K562 (cell line): ENCODE data around the gene ZIC2.

Experiments used
- EZH2 ChIP-seq: IDR thresholded peaks from 2 replicates; pipeline ENCODE4 v1.6.1; 2012; ENCODE audit warnings: low read depth, mild to moderate bottlenecking, inconsistent platforms, low read length, borderline replicate concordance
- FOXJ3 ChIP-seq: sonication (generic); formaldehyde crosslinking; IDR thresholded peaks from 2 replicates; pipeline ENCODE4 v1.4.0; 2020; ENCODE audit warnings: mild to moderate bottlenecking, missing genetic modification reagents
- POLR2A ChIP-seq: fragments of 450-650 bp; conservative IDR thresholded peaks from 2 replicates; pipeline ENCODE4 v1.6.1; 2016
- SIX5 ChIP-seq, 2 experiments: IDR thresholded peaks; 2 replicates each; pipeline ENCODE4 v1.6.1; 2011; ENCODE audit warnings: low read length in 2 of 2, borderline replicate concordance in 1 of 2, low read depth in 1 of 2, mild to moderate bottlenecking in 1 of 2, moderate library complexity in 1 of 2; ENCODE audit not compliant: insufficient read depth in 1 of 2
- ZNF23 ChIP-seq: fragments of 250-450 bp; sonication (Bioruptor Pico); IDR thresholded peaks from 2 replicates; pipeline ENCODE4 v1.4.0; 2020; ENCODE audit warnings: mild to moderate bottlenecking
- ZNF384 ChIP-seq: IDR thresholded peaks from 2 replicates; pipeline ENCODE4 v1.6.1; 2012; ENCODE audit warnings: low read depth, low read length, improper control_type of control experiment
- ZNF589 ChIP-seq: fragments of 200-800 bp; sonication (Bioruptor generic); IDR thresholded peaks from 2 replicates; pipeline ENCODE4 v1.6.1; 2016; ENCODE audit warnings: low read depth, missing genetic modification characterization, missing compliant biosample characterization
- TF ChIP-seq, protein P1 (sequence below): sonication (generic); formaldehyde crosslinking; IDR thresholded peaks from 2 replicates; pipeline ENCODE4 v1.8.1; 2023; ENCODE audit warnings: mild to moderate bottlenecking, missing genetic modification reagents

- TF ChIP-seq FOXJ3 (CRISPR knock-in tag) (no peak), ZNF23 (CRISPR knock-in tag) (no peak), ZNF589 (CRISPR knock-in tag) (no peak), EZH2 (no peak), SIX5 (IDR thresholded peaks at IDR 0.05; ENCODE audit: borderline replicate concordance in 1 of 2, insufficient read depth in 1 of 2, low read depth in 1 of 2, low read length in 2 of 2) (no peak), POLR2A (no peak), ZNF384 (no peak)
- TF ChIP-seq, protein P1, sequence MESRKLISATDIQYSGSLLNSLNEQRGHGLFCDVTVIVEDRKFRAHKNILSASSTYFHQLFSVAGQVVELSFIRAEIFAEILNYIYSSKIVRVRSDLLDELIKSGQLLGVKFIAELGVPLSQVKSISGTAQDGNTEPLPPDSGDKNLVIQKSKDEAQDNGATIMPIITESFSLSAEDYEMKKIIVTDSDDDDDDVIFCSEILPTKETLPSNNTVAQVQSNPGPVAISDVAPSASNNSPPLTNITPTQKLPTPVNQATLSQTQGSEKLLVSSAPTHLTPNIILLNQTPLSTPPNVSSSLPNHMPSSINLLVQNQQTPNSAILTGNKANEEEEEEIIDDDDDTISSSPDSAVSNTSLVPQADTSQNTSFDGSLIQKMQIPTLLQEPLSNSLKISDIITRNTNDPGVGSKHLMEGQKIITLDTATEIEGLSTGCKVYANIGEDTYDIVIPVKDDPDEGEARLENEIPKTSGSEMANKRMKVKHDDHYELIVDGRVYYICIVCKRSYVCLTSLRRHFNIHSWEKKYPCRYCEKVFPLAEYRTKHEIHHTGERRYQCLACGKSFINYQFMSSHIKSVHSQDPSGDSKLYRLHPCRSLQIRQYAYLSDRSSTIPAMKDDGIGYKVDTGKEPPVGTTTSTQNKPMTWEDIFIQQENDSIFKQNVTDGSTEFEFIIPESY (CRISPR knock-in tag): no peak
These were observed 54.4 kb downstream of the ZIC2 start for GRCh38 chr13:100035936-100036335.
